ENCODE data around the gene SSBP3.
"Not testable (repeated sequence)": the region's sequence is repeated elsewhere in the genome, so short reads cannot be mapped to it uniquely, and the experiment has no call there.

GRCh38 chr1:54418598-54418997, 12.4 kb upstream of the SSBP3 start:
- not testable (repeated sequence) for TF ChIP-seq SP1 (IDR thresholded peaks at IDR 0.05); NFRKB (IDR thresholded peaks at IDR 0.05); ZNF384 (IDR thresholded peaks at IDR 0.05); ARNT (IDR thresholded peaks at IDR 0.05); FOXA1 (IDR thresholded peaks at IDR 0.05); HDGF (IDR thresholded peaks at IDR 0.05; ENCODE audit: borderline replicate concordance); TARDBP (IDR thresholded peaks at IDR 0.05); BHLHE40 (IDR thresholded peaks at IDR 0.05; ENCODE audit: borderline replicate concordance); ELF4 (IDR thresholded peaks at IDR 0.05); FOXM1 (IDR thresholded peaks at IDR 0.05; ENCODE audit: borderline replicate concordance); L3MBTL2 (conservative IDR thresholded peaks at IDR 0.05); CTBP1 (IDR thresholded peaks at IDR 0.05; ENCODE audit: borderline replicate concordance); LEF1 (IDR thresholded peaks at IDR 0.05; ENCODE audit: borderline replicate concordance)

Measured in HEK293T (cell line).